OCI-LY7 (cell line): ENCODE data around the gene IFIH1.

Experiments
- EZH2phosphoT487 ChIP-seq: fragments of 200-600 bp; sonication (generic); IDR thresholded peaks from 2 replicates; pipeline ENCODE4 v1.6.1; 2018; ENCODE audit warnings: low read depth, borderline replicate concordance, mild to moderate bottlenecking, mixed run types, antibody characterized with exemption, low read length, moderate library complexity, mixed read lengths
- TF ChIP-seq, protein P1 (sequence below): fragments of 200-600 bp; sonication (generic); conservative IDR thresholded peaks from 2 replicates; pipeline ENCODE4 v1.5.1; 2014; ENCODE audit warnings: mild to moderate bottlenecking, antibody characterized with exemption, low read length, moderate library complexity, mixed read lengths

- TF ChIP-seq, protein P1, sequence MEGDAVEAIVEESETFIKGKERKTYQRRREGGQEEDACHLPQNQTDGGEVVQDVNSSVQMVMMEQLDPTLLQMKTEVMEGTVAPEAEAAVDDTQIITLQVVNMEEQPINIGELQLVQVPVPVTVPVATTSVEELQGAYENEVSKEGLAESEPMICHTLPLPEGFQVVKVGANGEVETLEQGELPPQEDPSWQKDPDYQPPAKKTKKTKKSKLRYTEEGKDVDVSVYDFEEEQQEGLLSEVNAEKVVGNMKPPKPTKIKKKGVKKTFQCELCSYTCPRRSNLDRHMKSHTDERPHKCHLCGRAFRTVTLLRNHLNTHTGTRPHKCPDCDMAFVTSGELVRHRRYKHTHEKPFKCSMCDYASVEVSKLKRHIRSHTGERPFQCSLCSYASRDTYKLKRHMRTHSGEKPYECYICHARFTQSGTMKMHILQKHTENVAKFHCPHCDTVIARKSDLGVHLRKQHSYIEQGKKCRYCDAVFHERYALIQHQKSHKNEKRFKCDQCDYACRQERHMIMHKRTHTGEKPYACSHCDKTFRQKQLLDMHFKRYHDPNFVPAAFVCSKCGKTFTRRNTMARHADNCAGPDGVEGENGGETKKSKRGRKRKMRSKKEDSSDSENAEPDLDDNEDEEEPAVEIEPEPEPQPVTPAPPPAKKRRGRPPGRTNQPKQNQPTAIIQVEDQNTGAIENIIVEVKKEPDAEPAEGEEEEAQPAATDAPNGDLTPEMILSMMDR = no peak
- no peak for TF ChIP-seq EZH2phosphoT487
Observed at GRCh38 chr2:162243294-162243693, 75.2 kb downstream of the IFIH1 start, which contains the start of gene FAP.
